ENCODE results near the gene POT1.

POT1 gene

GRCh38 chr7:124773339-124773738, 156.3 kb downstream of the POT1 start:
- DNase-seq (ENCODE audit: low read depth in 2 of 2) = no peak
